ENCODE results near the gene TFAP2C. TPM values are rescaled to one million over a fixed set of nuclear protein-coding genes. Genes with fewer than 3 reads are reported as not detected.

The TFAP2C gene
- total RNA-seq (2014; rRNA removed; shearing (Covaris generic)): 0.92 and 1.1 TPM in 2 replicates

DNA sequence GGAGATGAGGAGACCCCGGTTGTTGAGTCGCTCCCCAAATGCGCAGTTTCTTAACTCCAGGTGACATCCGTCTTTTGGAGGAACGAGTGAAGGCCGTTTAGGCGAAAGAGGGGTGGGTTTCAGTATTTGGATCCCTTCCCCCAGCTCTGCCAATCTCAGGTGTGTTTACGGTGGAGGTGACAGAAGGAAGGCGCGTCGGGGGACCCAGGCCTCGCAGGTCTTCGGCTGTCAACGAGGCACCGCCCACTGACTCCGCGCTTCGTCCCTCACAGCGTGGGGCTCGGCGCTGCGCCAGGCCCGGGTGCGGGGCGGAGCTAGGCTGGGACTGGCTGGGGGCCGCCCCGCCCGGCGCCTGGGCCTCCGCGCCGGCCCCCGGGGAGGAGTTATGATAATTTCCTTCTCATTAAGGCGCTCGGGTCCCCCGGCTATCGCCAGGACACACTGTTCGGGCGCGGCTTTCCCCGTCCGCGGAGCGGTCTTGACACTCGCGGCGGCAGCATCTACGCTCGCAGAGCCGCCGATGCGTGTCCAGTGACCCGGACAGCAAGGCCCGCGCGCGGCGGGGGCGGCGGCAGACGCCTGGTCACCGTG, at the start of gene TFAP2C:
Gene TFAP2C (plus strand): TSS at position 434 of the 591 bp plus-strand sequence. CDS start 239 bp downstream, outside the sequence.
- H3K9me3 ChIP-seq (replicated peaks): 0 out of 2 replicates have a peak, but pooled peaks cover 2% of the 10 kb centered on the region
- no peak within 1 kb of the TSS for H3K27ac ChIP-seq
- peak within 1 kb of the TSS; percentile 46 for H3K4me3 ChIP-seq
- H3K27me3 ChIP-seq (replicated peaks): peaks cover 75% of the 10 kb centered on the region
- peak; percentile 24 to 56 for DNase-seq (ENCODE audit: low read depth in 1 of 2, low spot score in 2 of 2)
- peaks cover 33% of the 10 kb centered on the region for H3K4me1 ChIP-seq (replicated peaks)
- no peaks in the 10 kb centered on the region for H3K36me3 ChIP-seq

DNA sequence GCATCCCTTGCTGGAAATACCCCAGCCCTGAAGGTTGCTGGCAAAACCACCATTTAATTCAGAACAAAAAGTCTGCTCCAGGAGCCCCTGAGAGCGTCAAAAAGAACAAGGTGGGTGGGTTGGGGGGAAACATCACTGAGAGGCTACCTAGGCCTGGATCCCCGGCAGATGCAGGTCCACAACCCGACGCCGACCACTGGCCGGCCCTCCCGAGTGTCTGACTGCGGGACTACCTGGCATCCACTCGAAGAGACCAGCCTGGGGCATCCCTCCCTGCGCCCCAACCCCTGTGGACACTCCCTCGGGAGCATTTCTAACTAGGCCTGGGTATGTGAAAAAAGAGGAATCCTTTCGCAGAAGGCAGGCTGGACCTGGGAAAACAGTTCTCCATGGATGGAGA, 48.9 kb upstream of the TFAP2C start:
- H3K27me3 ChIP-seq (replicated peaks): peaks cover 22% of the 10 kb centered on the region
- no peaks in the 10 kb centered on the region for H3K9me3 ChIP-seq (replicated peaks)
- no peak overlapping the region for H3K27ac ChIP-seq
- H3K36me3 ChIP-seq: no peaks in the 10 kb centered on the region
- no peak for DNase-seq (ENCODE audit: low read depth in 1 of 2, low spot score in 2 of 2)
- no peak overlapping the region for H3K4me3 ChIP-seq
- no peaks in the 10 kb centered on the region for H3K4me1 ChIP-seq (replicated peaks)

GRCh38 chr20:56581701-56582100, 47.4 kb upstream of the TFAP2C start:
- Histone ChIP-seq H3K9me3 (replicated peaks) (no peaks in the 10 kb centered on the region), H3K27ac (no peak overlapping the region), H3K4me3 (no peak overlapping the region), H3K27me3 (replicated peaks) (peaks cover 22% of the 10 kb centered on the region), H3K4me1 (replicated peaks) (no peaks in the 10 kb centered on the region), H3K36me3 (no peaks in the 10 kb centered on the region)
- DNase-seq (ENCODE audit: low read depth in 1 of 2, low spot score in 2 of 2): no peak

GRCh38 chr20:56582542-56582941, 46.6 kb upstream of the TFAP2C start:
- Histone ChIP-seq H3K27ac (no peak overlapping the region), H3K4me3 (no peak overlapping the region), H3K9me3 (replicated peaks) (no peaks in the 10 kb centered on the region), H3K27me3 (replicated peaks) (peaks cover 22% of the 10 kb centered on the region), H3K36me3 (no peaks in the 10 kb centered on the region), H3K4me1 (replicated peaks) (no peaks in the 10 kb centered on the region)
- no peak for DNase-seq (ENCODE audit: low read depth in 1 of 2, low spot score in 2 of 2)

GRCh38 chr20:56584916-56585315, 44.2 kb upstream of the TFAP2C start:
- H3K27ac ChIP-seq: no peak overlapping the region
- no peaks in the 10 kb centered on the region for H3K36me3 ChIP-seq
- H3K4me3 ChIP-seq: no peak overlapping the region
- H3K27me3 ChIP-seq (replicated peaks): peaks cover 22% of the 10 kb centered on the region
- H3K4me1 ChIP-seq (replicated peaks): no peaks in the 10 kb centered on the region
- DNase-seq (ENCODE audit: low read depth in 1 of 2, low spot score in 2 of 2): no peak
- H3K9me3 ChIP-seq (replicated peaks): no peaks in the 10 kb centered on the region

DNA sequence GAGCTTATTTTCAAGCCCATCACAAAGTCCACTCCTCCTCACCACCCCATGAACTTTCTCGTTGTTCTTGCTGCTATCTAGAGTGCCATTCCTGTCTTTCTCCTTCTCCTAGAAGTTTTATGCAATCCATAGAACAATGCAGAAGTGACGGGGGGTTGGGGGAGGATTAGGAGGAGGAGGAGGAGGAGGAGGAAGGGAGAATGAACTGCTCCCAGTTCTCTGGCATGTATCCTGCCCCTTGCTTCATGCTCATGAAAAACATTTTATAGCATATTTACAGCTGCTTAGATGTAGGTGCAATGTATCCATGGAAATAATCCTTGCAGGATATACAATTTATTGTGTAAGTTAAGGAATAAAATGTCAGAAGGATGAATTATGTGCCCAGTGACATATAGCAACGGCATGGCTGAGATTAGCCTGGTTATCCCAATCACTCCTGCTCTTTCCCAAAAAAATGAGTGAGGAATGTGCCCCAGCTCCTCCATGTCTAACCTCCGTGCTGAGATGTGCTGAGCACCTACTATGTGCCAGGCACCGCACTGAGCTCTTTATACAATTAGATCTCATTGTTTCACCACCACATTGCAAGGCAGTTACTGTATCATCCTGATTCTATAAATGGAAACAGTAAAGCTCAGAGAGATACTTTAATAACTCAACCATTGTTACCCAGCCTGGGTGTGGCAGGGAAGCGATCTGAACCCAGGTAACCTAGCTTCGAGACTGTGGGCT, 41.6 kb upstream of the TFAP2C start:
- no peaks in the 10 kb centered on the region for H3K36me3 ChIP-seq
- no peak overlapping the region for H3K27ac ChIP-seq
- no peaks in the 10 kb centered on the region for H3K9me3 ChIP-seq (replicated peaks)
- DNase-seq (ENCODE audit: low read depth in 1 of 2, low spot score in 2 of 2): no peak
- H3K4me1 ChIP-seq (replicated peaks): no peaks in the 10 kb centered on the region
- peaks cover 14% of the 10 kb centered on the region for H3K27me3 ChIP-seq (replicated peaks)
- H3K4me3 ChIP-seq: no peak overlapping the region

GRCh38 chr20:56588996-56589395, 40.1 kb upstream of the TFAP2C start:
- Histone ChIP-seq H3K4me1 (replicated peaks) (no peaks in the 10 kb centered on the region), H3K27me3 (replicated peaks) (peaks cover 11% of the 10 kb centered on the region), H3K27ac (no peak overlapping the region), H3K36me3 (no peaks in the 10 kb centered on the region), H3K4me3 (no peak overlapping the region), H3K9me3 (replicated peaks) (no peaks in the 10 kb centered on the region)
- DNase-seq (ENCODE audit: low read depth in 1 of 2, low spot score in 2 of 2): no peak

GRCh38 chr20:56589633-56590032, 39.5 kb upstream of the TFAP2C start:
- Histone ChIP-seq H3K27me3 (replicated peaks) (peaks cover 9% of the 10 kb centered on the region), H3K9me3 (replicated peaks) (no peaks in the 10 kb centered on the region), H3K36me3 (no peaks in the 10 kb centered on the region), H3K27ac (no peak overlapping the region), H3K4me3 (no peak overlapping the region), H3K4me1 (replicated peaks) (no peaks in the 10 kb centered on the region)
- no peak for DNase-seq (ENCODE audit: low read depth in 1 of 2, low spot score in 2 of 2)

- Histone ChIP-seq H3K27ac (no peak overlapping the region), H3K9me3 (replicated peaks) (no peaks in the 10 kb centered on the region), H3K27me3 (replicated peaks) (peaks cover 6% of the 10 kb centered on the region; the same call in 1 of the 2 replicates), H3K4me1 (replicated peaks) (no peaks in the 10 kb centered on the region), H3K36me3 (no peaks in the 10 kb centered on the region), H3K4me3 (no peak overlapping the region)
- no peak for DNase-seq (ENCODE audit: low read depth in 1 of 2, low spot score in 2 of 2)
These were observed 38.2 kb upstream of the TFAP2C start for GRCh38 chr20:56590888-56591287.

GRCh38 chr20:56592211-56592610, 36.9 kb upstream of the TFAP2C start:
- Histone ChIP-seq H3K4me1 (replicated peaks) (no peaks in the 10 kb centered on the region), H3K9me3 (replicated peaks) (no peaks in the 10 kb centered on the region), H3K4me3 (no peak overlapping the region), H3K27ac (no peak overlapping the region), H3K36me3 (no peaks in the 10 kb centered on the region), H3K27me3 (replicated peaks) (peaks cover 6% of the 10 kb centered on the region; the same call in 1 of the 2 replicates)
- no peak for DNase-seq (ENCODE audit: low read depth in 1 of 2, low spot score in 2 of 2)

DNA sequence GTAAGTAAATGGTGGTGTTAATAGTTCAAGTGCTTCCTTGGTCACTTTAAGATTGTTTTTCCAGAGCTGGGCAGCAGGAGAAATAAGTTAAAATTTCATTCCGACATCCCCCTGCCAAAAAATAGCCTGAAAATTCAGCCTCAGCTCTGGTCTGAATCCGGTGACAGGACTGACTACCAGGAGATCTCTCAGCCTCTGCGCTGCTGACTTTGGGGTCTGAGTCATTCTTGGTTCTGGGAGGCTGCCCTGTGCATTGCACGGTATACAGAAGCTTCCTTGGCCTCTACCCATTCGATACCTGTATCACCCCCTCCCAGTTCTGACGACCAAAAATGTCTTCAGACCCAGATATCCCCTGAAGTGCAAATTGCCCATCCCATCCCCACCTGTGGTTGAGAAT, 36.3 kb upstream of the TFAP2C start:
- H3K4me1 ChIP-seq (replicated peaks): no peaks in the 10 kb centered on the region
- no peaks in the 10 kb centered on the region for H3K9me3 ChIP-seq (replicated peaks)
- no peaks in the 10 kb centered on the region for H3K36me3 ChIP-seq
- no peak overlapping the region for H3K27ac ChIP-seq
- H3K4me3 ChIP-seq: no peak overlapping the region
- no peak for DNase-seq (ENCODE audit: low read depth in 1 of 2, low spot score in 2 of 2)
- H3K27me3 ChIP-seq (replicated peaks): peaks cover 6% of the 10 kb centered on the region; the same call in 1 of the 2 replicates

DNA sequence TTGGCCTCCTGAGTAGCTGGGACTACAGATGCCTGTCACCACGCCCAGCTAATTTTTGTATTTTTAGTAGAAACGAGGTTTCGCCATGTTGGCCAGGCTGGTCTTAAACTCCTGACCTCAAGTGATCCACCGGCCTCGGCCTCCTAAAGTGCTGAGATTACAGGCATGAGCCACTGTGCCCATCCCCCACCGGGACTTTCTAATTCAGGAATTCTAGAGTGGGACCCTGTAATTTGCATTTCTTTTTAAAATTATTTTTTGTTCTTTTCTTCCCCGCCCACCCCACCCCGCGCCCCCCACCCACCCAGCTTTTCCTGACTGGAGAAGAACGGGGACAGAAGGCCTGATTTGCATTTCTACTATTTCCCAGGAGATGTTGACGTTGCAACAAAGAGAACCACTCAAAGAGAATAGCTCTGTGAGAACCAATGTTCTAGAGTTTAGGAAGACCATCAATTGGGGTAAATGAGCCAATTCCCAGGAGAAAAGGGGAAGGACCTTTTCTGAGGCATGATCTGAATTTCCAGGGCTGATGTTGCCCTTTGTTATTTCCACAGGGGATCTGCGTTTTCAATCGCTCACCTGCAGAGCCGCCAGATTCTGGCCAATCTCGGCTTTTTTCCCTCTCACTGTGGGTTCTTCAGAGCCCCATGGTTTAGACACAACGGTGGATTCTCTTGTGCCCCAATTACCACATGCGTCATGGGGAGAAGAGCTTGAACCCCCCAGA, 33.2 kb upstream of the TFAP2C start:
- Histone ChIP-seq H3K4me3 (no peak overlapping the region), H3K4me1 (replicated peaks) (no peaks in the 10 kb centered on the region), H3K27me3 (replicated peaks) (peaks cover 6% of the 10 kb centered on the region; the same call in 1 of the 2 replicates), H3K36me3 (no peaks in the 10 kb centered on the region), H3K27ac (no peak overlapping the region), H3K9me3 (replicated peaks) (no peaks in the 10 kb centered on the region)
- DNase-seq (ENCODE audit: low read depth in 1 of 2, low spot score in 2 of 2): no peak

- Histone ChIP-seq H3K4me1 (replicated peaks) (no peaks in the 10 kb centered on the region), H3K27ac (no peak overlapping the region), H3K27me3 (replicated peaks) (no peaks in the 10 kb centered on the region; the same call in 1 of the 2 replicates), H3K9me3 (replicated peaks) (no peaks in the 10 kb centered on the region), H3K4me3 (no peak overlapping the region), H3K36me3 (no peaks in the 10 kb centered on the region)
- no peak for DNase-seq (ENCODE audit: low read depth in 1 of 2, low spot score in 2 of 2)
These were observed 27.9 kb upstream of the TFAP2C start for GRCh38 chr20:56601166-56601565.

DNA sequence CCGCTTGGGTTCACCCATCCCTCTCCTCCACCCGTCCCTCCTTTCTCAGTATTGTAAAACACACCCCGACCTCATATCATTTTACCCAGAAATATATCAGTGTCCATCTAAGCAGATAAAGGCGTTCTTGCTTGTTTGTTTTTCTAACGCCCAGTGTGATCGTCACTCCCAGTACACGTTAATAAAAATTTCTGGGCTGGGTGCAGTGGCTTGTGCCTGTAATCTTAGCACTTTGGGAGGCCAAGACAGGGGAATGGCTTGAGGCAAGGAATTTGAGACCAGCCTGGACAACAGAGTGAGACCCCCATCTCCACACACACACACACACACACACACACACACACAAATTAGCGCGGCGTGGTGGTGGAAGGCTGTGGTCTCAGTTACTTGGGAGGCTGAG, 24.4 kb upstream of the TFAP2C start:
- no peak overlapping the region for H3K27ac ChIP-seq
- peaks cover 4% of the 10 kb centered on the region; the same call in 1 of the 2 replicates for H3K27me3 ChIP-seq (replicated peaks)
- no peak overlapping the region for H3K4me3 ChIP-seq
- no peaks in the 10 kb centered on the region for H3K4me1 ChIP-seq (replicated peaks)
- no peaks in the 10 kb centered on the region for H3K9me3 ChIP-seq (replicated peaks)
- no peak for DNase-seq (ENCODE audit: low read depth in 1 of 2, low spot score in 2 of 2)
- H3K36me3 ChIP-seq: no peaks in the 10 kb centered on the region
